Right lobe of liver (tissue), 6 donors: ENCODE results near the gene BEST4. TPM values are rescaled to one million over a fixed set of nuclear protein-coding genes. Genes with fewer than 3 reads are reported as not detected.

Experiments used
- ATAC-seq, 4 donors: fragments of 200-7000 bp; cut with Tn5 transposase; one replicate each; pipeline ENCODE4 v1.9.1; 2020; ENCODE audit warnings: mild to moderate bottlenecking in 4 of 4, moderate library complexity in 4 of 4
- DNase-seq, 3 donors: peaks; one replicate each; pipeline ENCODE4 v3.0.0-alpha.2; 2020
- H3K27ac ChIP-seq, 3 donors: fragments of 200-600 bp; one replicate each; pipeline ENCODE4 v1.8.0; 2022
- H3K27me3 ChIP-seq, 2 donors: fragments of 200-600 bp; one replicate each; pipeline ENCODE4 v1.8.0; 2022
- H3K36me3 ChIP-seq, 4 donors: fragments of 200-600 bp; sonication (generic) in 1 of 4; one replicate each; pipeline versions ENCODE4 v1.5.1 to v1.8.0; 2017 to 2022; ENCODE audit warnings: control low read depth in 1 of 4
- H3K4me1 ChIP-seq, 4 donors: fragments of 200-600 bp; sonication (generic) in 1 of 4; one replicate each; pipeline versions ENCODE4 v1.5.1 to v1.8.0; 2017 to 2022; ENCODE audit warnings: control low read depth in 1 of 4
- H3K4me3 ChIP-seq, 3 donors: fragments of 200-600 bp; one replicate each; pipeline ENCODE4 v1.8.0; 2022
- H3K9me3 ChIP-seq, 4 donors: fragments of 200-600 bp; sonication (generic) in 1 of 4; one replicate each; pipeline versions ENCODE4 v1.5.1 to v1.8.0; 2017 to 2022; ENCODE audit warnings: control low read depth in 1 of 4
- POLR2A ChIP-seq: fragments of 450-650 bp; IDR thresholded peaks from one replicate; pipeline ENCODE4 v1.6.1; 2017; ENCODE audit warnings: antibody characterized with exemption, mild to moderate bottlenecking
- WGBS: methylation state at CpG from one replicate; pipeline ENCODE4 v1.1.6; 2018; ENCODE audit warnings: low coverage, low lambda C conversion rate; ENCODE audit not compliant: insufficient coverage; ENCODE audit errors: missing lambda C conversion rate; 5-methylcytosine and 5-hydroxymethylcytosine counted together
- intact Hi-C, 2 donors: fragments of 100-400 bp; cut with DNase I; formaldehyde crosslinking; loops; one replicate each; pipeline versions ENCODE4 v1.11.2 to v1.14.1; 2022
- total RNA-seq, 6 experiments: library from RNA; depleted of rRNA in 2 of 6; stranded (reverse); fragments of >200 nt in 2 of 6; fragmentation: NEBNext Ultra II Directional in 3 of 6; extraction: Animal tissue kit (Norgen Biotek cat#: 25700) in 3 of 6; gene quantifications; one replicate each; pipeline versions ENCODE4 v1.1.0 to v1.2.4, GENCODE V29; 2016 to 2023
- TF ChIP-seq, protein P1 (sequence below), 4 donors: fragments of 200-600 bp in 3 of 4; fragments of 450-650 bp in 1 of 4; IDR thresholded peaks; one replicate each; pipeline versions ENCODE4 v1.5.1 to v1.8.0; 2016 to 2022; ENCODE audit warnings: antibody characterized with exemption in 4 of 4, mild to moderate bottlenecking in 2 of 4
- donor health status: DM: no; HTN: yes; CAD: no.
- donor health status: DM: no; HTN: no; CAD: no.
- donor health status: DM: no; HTN: no; CAD: no.
- donor health status: DM: no; HTN: yes; CAD: no.
- donor health status: DM: no; HTN: yes; CAD: no.

BEST4 gene
- total RNA-seq, 6 experiments from 2014 or later = 0.13 to 0.32 TPM; not detected in 4

- Histone ChIP-seq H3K4me3 (no peak overlapping the region), H3K4me1 (no peaks in the 10 kb centered on the region), H3K27me3 (no peaks in the 10 kb centered on the region), H3K36me3 (no peaks in the 10 kb centered on the region), H3K9me3 (no peaks in the 10 kb centered on the region), H3K27ac (no peak overlapping the region)
- intact Hi-C loops = no loop called here
- ATAC-seq = no peak
- DNase-seq = no peak
- TF ChIP-seq POLR2A = no peak
- TF ChIP-seq, protein P1, sequence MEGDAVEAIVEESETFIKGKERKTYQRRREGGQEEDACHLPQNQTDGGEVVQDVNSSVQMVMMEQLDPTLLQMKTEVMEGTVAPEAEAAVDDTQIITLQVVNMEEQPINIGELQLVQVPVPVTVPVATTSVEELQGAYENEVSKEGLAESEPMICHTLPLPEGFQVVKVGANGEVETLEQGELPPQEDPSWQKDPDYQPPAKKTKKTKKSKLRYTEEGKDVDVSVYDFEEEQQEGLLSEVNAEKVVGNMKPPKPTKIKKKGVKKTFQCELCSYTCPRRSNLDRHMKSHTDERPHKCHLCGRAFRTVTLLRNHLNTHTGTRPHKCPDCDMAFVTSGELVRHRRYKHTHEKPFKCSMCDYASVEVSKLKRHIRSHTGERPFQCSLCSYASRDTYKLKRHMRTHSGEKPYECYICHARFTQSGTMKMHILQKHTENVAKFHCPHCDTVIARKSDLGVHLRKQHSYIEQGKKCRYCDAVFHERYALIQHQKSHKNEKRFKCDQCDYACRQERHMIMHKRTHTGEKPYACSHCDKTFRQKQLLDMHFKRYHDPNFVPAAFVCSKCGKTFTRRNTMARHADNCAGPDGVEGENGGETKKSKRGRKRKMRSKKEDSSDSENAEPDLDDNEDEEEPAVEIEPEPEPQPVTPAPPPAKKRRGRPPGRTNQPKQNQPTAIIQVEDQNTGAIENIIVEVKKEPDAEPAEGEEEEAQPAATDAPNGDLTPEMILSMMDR (IDR thresholded peaks at IDR 0.05) = no peak
- 89% methylated on average over 1 of the region's 3 CpGs for WGBS
These were observed 27.1 kb downstream of the BEST4 start for GRCh38 chr1:44760876-44761275.

DNA sequence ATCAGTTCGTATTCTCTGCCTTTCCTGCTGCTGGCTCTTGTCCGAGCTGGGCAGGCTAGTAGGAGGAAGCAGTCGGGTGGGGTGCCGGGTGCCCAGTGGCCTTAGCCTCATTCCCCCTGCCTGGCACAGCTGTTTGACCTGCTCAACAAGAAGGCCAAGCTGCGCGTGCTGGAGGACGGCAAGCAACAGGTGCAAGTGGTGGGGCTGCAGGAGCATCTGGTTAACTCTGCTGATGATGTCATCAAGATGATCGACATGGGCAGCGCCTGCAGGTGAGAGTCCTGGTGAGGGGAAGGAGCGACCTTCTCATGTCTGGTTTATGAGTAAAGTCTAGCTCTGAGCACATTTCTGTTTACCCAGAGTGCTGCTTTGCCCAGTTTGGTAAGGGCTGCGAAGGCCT lies 28.9 kb downstream of the BEST4 start:
- H3K4me3 ChIP-seq = no peak overlapping the region
- ATAC-seq = no peak
- no peak for DNase-seq
- H3K27ac ChIP-seq = no peak overlapping the region
- H3K36me3 ChIP-seq = no peaks in the 10 kb centered on the region
- no peaks in the 10 kb centered on the region for H3K9me3 ChIP-seq
- H3K27me3 ChIP-seq = no peaks in the 10 kb centered on the region
- H3K4me1 ChIP-seq = no peaks in the 10 kb centered on the region
- 100% methylated on average over 3 of the region's 11 CpGs for WGBS
- TF ChIP-seq POLR2A = no peak
- TF ChIP-seq, protein P1 (IDR thresholded peaks at IDR 0.05) = no peak
- intact Hi-C loops = no loop called here

- no peak overlapping the region for H3K4me3 ChIP-seq
- H3K9me3 ChIP-seq = no peaks in the 10 kb centered on the region
- no peaks in the 10 kb centered on the region for H3K27me3 ChIP-seq
- TF ChIP-seq, protein P1 (IDR thresholded peaks at IDR 0.05) = no peak
- no peak for TF ChIP-seq POLR2A
- DNase-seq (no peak), ATAC-seq (no peak)
- intact Hi-C loops = no loop called here
- WGBS = 80% methylated on average over 1 of the region's 2 CpGs
- no peaks in the 10 kb centered on the region for H3K36me3 ChIP-seq
- no peaks in the 10 kb centered on the region for H3K4me1 ChIP-seq
- no peak overlapping the region for H3K27ac ChIP-seq
These were observed 30.6 kb downstream of the BEST4 start for GRCh38 chr1:44757420-44757819.

DNA sequence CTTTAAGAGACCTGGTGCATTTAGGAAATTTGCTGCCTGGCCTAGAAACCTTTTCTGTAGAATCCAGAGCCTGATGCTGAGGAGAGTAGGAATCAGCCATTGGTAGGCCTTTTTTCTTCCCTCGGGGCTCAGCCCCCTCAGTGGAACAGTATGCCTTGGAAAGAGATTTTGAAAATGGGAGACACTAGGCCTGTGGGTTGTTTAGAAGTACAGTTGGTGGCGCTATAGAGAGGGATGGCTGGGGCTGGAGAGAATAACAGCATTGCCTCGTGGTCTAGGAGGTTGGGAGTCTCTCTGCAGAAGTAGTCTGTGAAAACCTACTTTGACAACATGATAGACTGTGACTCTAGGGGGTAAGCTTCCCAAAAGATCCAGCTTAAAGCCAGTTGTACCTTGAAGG lies 40.1 kb downstream of the BEST4 start:
- TF ChIP-seq, protein P1 (IDR thresholded peaks at IDR 0.05) = no peak
- TF ChIP-seq POLR2A = no peak
- WGBS = 96% methylated on average over 3 of the region's 3 CpGs
- H3K27me3 ChIP-seq = no peaks in the 10 kb centered on the region
- H3K4me3 ChIP-seq = no peak overlapping the region
- intact Hi-C loops = no loop called here
- ATAC-seq = no peak
- no peak overlapping the region for H3K27ac ChIP-seq
- DNase-seq = no peak
- no peaks in the 10 kb centered on the region for H3K9me3 ChIP-seq
- no peaks in the 10 kb centered on the region for H3K4me1 ChIP-seq
- no peaks in the 10 kb centered on the region for H3K36me3 ChIP-seq

- no peaks in the 10 kb centered on the region for H3K9me3 ChIP-seq
- TF ChIP-seq, protein P1 (IDR thresholded peaks at IDR 0.05) = no peak
- TF ChIP-seq POLR2A = no peak
- peaks cover 0 to 6% (median 3%) of the 10 kb centered on the region in 4 donors for H3K4me1 ChIP-seq
- no peak overlapping the region for H3K4me3 ChIP-seq
- WGBS = 100% methylated on average over 1 of the region's 1 CpG
- no peak overlapping the region for H3K27ac ChIP-seq
- no peak for ATAC-seq
- no peaks in the 10 kb centered on the region for H3K27me3 ChIP-seq
- intact Hi-C loops = no loop called here
- DNase-seq = no peak
- no peaks in the 10 kb centered on the region for H3K36me3 ChIP-seq
These were observed 44.8 kb downstream of the BEST4 start for GRCh38 chr1:44743211-44743610.
